Uterus (tissue), 2 donors: Measurements from ENCODE around the gene DUSP22.

Experiments
- POLR2A ChIP-seq, 2 donors: fragments of 450-650 bp; IDR thresholded peaks; one replicate each; pipeline ENCODE4 v1.6.1; 2016; ENCODE audit warnings: antibody characterized with exemption in 2 of 2, mild to moderate bottlenecking in 1 of 2, moderate library complexity in 1 of 2
- TF ChIP-seq, protein P1 (sequence below), 4 experiments: fragments of 200-600 bp in 2 of 4; fragments of 450-650 bp in 2 of 4; sonication (generic) in 2 of 4; IDR thresholded peaks; one replicate each; pipeline ENCODE4 v1.5.1; 2016 to 2019; ENCODE audit warnings: antibody characterized with exemption in 4 of 4, mild to moderate bottlenecking in 2 of 4, moderate library complexity in 1 of 4

DNA sequence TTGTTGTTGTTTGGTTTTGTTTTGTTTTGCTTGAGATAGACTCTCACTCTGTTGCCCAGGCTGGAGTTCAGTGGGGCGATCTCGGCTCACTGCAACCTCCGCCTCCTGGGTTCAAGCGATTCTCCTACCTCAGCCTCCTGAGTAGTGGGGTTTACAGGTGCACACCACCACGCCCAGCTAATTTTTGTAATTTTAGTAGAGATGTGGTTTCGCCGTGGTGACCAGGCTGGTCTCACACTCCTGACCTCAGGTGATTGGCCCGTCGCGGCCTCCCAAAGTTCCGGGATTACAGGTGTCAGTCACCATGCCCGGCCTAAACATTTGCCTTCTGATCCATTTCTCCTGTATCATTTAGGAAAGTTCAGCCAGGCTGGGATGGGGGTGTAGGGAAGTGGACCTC is 17.7 kb downstream of the DUSP22 start:
- TF ChIP-seq, protein P1, sequence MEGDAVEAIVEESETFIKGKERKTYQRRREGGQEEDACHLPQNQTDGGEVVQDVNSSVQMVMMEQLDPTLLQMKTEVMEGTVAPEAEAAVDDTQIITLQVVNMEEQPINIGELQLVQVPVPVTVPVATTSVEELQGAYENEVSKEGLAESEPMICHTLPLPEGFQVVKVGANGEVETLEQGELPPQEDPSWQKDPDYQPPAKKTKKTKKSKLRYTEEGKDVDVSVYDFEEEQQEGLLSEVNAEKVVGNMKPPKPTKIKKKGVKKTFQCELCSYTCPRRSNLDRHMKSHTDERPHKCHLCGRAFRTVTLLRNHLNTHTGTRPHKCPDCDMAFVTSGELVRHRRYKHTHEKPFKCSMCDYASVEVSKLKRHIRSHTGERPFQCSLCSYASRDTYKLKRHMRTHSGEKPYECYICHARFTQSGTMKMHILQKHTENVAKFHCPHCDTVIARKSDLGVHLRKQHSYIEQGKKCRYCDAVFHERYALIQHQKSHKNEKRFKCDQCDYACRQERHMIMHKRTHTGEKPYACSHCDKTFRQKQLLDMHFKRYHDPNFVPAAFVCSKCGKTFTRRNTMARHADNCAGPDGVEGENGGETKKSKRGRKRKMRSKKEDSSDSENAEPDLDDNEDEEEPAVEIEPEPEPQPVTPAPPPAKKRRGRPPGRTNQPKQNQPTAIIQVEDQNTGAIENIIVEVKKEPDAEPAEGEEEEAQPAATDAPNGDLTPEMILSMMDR (IDR thresholded peaks at IDR 0.05): no peak
- no peak for TF ChIP-seq POLR2A (IDR thresholded peaks at IDR 0.05)
